HG02642 (cell line): ENCODE data around the gene APH1B.
"Not testable (repeated sequence)": the region's sequence is repeated elsewhere in the genome, so short reads cannot be mapped to it uniquely, and the experiment has no call there.

Source experiments
- ATAC-seq: cut with Tn5 transposase; IDR thresholded peaks from one replicate; pipeline ENCODE4 v1.9.1; 2021; ENCODE audit warnings: mild to moderate bottlenecking; ENCODE audit not compliant: unreplicated experiment, poor library complexity

The APH1B gene

DNA sequence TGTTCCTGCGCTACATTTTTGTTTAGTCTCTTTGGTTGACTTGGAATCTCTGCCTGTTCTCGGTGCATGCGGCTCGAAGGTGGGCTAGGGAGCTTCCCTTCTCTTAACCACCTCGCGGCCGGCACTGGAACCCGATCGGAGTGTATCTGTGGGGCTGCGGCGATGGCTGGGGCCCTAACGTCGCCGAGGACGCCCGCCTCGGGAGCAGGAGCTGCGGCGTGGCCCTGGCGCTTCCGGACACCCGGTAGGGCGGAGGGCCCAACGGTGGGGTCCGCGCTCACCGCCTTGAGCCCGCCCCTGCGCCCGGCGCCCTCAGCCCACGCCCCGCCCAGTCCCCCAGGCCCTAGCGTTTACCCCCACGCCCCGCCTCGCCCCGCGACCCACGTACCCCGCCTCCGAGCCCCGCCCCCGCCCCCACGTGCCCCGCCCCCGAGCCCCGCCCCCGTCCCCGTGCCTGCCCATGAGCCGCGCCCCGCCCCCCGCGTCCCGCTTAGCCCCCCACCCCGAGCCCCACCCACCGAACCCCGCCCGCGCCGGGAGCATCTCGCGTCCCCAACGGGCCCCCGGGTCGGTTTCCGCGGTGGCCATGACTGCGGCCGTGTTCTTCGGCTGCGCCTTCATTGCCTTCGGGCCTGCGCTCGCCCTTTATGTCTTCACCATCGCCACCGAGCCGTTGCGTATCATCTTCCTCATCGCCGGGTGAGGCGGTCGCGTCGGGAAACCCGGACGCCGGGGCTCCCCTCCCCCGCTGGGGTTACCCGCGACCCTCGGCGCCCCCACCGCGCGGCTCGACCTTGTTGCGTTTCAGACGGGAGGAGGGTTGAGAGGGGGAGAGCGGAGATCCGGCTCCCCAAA is at the start of gene APH1B:
APH1B (plus strand) TSS at position 568 of the 855 bp plus-strand sequence; CDS start at position 587, 19 bp downstream.
- peak; percentile 92 for ATAC-seq

DNA sequence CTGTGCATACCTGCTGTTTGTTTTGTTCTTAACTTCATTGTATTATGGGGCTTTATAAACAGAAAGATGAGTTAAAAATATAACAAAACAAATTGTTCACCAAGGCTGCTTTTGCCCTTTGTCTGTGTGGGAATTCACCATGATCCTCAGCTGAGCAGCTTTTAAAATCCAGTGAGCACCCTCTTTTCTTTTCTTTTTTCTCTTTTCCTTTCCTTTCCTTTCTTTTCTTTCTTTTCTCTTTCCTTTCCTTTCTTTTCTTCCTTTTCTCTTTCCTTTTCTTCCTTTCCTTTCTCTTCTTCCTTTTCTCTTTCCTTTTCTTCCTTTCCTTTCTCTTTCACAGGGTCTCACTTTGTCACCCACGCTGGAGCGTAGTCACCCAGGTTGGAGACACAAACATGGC is 49.7 kb upstream of the APH1B start:
- no peak for ATAC-seq

DNA sequence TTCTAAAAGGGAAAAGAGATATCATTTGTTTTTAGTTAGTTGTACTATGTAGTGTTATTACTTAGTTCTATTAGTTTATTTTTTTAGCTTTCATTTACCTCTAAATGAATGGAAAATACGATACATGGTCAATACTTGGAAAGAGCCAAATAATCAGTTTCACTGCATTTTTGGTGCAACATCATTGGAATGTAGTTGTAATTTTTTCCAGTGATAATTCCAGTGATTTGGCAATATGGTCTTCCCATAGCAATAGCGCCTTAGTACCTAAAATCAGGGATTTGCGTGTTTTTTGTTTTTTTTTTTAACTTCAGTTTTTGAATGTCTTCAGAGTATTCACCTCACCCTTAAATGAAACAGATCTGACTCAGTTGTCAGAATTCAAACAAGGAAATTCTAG is 46.2 kb upstream of the APH1B start:
- ATAC-seq = no peak

DNA sequence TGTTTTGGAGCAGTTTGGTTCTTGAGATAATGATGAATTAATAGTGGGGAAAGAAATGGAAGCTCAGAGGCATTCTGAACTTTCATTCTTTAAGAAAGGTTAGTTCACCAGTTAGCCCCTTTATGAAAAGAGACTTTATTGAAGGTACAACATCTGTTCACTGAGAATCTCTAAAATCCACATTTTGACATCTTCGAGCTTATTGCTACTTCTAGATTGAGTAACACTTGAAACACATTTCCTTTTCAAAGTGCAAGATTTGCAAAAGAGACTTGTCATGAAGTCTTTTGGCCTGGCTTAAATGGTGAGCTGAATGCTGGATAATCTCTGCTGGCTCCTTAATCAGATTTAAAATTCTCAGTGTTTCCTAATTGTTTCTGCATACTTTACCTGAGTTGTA is 45.7 kb upstream of the APH1B start:
- no peak for ATAC-seq

DNA sequence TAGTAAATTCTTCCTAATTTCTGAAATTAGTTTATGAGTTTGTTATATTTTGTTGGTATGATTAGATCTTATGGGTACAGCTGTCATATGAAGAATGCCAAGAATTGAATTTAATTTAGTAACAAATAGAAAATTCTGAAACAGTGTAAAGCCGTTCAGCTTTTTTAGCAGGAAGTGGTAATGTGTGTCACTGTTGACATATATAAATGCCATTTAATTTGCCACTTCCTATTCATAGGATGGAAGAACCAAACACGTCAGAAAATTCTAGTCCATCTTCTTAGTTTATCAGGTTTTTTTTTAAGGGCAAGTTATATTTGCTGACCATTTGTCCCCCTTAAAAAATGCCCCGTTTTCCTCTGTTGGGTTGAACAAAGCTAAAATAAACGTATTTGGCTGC is 45.0 kb upstream of the APH1B start:
- ATAC-seq = no peak

DNA sequence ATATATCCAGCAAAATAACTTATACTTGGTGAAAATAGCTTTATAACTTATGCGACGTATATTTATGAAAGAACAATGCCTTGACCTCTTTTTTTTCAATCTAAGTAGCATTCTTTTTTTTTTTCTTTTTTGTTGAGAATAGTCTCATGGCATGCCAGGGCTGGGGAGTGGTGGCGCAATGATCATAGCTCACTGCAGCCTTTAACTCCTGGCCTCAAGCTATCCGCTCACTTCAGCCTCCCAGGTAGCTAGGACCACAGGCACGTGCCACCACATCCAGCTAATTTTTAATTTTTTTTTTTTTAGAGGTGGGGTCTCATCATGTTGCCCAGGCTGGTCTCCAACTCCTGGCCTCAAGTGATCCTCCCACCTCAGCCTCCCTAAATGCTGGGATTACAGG is 44.5 kb upstream of the APH1B start:
- ATAC-seq = no peak

DNA sequence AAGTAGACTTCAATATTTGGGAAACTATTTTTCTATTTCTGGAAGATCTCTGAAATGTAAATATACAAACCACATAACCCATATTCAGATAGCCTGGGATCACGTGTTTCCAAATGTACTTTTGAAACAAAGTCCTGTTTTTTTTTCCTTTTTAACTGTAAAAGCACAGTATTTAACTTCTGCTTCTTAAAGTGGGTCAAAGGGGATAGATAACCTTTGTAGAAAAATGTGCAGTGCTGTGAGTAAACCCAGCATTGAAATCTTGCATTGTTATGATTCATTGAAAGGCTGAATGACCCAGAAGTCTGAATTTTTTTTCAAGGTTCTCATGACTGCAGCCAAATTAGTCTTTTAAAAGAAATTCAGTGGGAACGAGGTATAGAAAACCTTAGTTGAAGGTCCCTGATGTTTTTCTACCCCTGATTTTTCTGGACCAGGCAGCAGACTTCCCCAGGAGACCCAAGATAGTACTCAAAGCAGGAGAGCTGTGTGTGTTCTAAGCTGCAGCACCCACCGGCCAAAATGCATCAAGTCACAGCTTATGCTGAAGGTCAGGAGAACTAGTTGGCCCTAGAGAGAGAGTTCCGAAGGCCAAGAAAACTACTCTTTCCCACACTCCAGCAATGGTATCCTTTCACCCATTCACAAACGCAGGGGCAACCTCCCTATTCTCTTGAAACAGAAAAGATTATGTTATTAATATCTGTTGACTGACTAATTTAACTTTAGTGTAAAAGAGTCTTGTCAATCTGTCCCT is 43.6 kb upstream of the APH1B start:
- no peak for ATAC-seq

DNA sequence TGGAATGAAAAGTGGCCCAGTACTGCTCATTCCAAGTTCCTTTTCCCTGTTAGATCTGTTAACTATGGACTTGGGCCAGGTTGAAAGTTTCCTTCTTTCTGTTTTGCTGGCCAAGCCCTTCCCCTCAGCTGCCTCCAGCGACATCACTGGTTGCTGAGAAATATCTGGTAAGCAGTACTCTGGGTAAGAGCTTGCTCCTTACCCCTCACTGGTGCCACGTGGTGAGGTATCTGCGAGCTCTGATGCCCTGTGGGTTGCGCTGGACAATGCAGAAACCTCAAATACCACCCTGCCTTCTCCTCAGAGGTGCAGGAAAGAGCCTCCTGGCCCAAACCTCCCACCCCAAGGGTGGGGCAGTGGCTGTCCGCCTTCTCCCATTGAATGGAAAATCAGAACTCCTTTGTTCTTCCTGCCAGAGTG is 42.9 kb upstream of the APH1B start:
- ATAC-seq = no peak

DNA sequence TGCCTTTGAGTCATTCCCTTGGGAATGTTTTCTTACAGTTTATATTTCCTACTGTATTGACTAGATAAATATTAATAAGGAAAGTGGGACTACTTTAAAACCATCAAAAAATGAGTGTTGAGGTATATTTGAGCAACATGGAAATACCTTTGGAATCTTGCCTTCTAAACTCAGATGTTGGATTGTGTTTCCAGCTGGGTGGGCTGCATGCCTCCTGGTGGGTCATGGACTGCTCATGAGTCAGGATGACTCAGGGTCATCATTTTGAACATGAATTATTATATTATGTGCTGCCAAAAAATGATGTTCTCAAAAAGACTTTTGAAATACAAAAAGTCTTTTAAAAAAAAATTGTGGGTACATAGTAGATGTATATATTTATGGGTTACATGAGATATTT is 41.1 kb upstream of the APH1B start:
- ATAC-seq = no peak

DNA sequence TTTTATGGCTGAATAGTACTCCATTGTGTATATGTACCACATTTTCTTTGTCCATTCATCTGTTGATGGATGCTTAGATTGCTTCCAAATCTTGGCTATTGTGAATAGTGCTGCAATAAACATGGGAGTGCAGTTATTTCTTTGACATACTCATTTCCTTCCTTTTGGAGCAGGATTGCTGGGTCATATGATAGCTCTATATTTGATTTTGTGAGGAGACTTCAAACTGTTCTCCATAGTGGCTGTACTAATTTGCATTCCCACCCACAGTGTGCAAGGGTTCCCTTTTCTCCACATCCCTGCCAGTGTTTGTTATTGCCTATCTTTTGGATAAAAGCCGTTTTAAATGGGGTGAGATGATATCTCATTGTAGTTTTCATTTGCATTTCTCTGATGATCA is 40.3 kb upstream of the APH1B start:
- ATAC-seq = not testable (repeated sequence)

DNA sequence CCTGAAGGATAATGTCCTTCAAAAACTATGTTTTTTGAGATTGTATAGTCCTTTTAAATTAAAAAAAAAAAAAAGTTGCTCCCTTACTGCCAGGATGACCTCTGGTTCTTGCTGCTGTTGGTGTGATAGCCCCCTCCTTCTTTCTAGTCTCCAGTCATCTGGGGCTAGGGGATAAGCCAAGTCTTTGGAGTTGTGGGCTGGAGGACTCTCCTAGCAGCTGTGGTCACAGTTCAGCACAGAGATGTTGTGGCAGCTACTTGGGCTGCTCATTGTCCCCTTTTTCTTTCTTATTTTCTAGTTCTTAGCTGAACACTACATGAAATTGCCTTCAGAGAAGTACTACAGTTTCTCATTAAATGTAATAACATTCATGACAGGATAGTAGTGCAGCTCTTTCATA is 39.2 kb upstream of the APH1B start:
- no peak for ATAC-seq

DNA sequence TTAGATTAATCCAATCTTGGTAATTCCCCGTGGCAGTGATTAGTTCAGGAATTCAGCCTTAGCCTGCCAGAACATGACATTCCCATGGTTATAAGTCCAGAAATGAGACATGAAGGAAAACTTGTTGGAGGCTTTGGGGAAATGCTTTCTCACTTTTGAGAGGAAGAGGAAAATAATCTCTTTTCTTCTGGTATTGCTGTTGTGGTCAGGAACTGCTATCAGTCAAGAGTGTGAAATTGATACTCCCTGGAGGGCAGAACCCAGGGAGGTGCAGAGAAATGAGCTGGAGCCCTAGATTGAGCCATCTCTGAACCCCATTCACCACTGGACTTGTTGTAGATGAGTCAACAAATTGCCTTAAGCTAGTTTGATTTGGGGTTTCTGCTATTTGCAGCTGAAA is 38.6 kb upstream of the APH1B start:
- ATAC-seq = no peak

DNA sequence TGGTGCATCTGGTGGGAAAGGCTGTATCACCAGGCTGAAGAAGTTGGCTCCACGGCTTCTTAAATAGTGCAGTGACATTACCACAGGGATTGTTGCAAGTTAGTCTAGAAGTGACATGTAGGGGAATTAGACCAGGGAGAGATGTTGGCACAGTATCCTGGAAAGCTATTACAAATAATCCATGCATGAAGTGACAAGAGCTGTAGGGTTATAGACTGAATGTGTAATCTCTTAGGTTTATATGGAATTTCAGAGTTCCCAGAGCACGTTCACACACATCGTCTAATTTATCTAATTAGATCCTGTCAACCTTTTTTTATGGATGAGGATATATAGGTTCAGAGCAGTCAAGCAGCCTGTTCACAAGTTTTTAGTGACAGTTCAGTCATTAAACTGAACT is 37.3 kb upstream of the APH1B start:
- no peak for ATAC-seq

DNA sequence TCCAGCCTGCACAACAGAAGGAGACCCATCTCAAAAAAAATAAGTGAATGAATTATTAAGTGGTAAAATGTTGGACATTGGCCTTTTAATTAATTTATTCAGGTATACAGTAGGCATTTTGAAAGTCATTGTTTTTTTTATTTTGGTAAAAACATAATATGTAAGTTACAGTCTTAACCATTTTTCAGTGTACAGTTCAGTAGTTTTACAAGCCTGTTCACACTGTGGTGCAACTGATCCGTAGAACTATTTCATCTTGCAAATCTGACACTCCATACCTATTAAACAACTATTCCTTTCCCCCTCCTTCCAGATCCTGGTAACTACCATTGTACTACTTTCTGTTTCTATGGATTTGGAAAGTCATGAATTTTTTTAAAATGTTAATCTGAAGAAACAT is 36.1 kb upstream of the APH1B start:
- ATAC-seq = no peak

DNA sequence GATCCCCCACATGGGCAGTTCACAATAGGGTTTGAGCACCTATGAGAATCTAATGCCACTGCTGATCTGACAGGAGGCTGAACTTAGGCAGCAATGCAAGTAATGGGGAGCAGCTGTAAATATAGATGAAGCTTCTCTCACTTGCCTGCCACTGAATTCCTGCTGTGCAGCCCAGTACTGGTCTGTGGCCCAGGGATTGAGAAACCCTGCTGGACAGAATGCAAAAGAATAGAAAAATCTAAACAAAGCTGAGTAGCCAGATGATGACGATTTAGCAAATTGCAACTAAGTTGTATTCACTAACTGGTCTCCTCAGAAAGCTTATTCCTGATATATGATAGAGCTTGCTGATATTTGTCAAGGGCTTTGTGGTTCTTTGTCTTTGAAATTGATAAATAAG is 34.3 kb upstream of the APH1B start:
- no peak for ATAC-seq

DNA sequence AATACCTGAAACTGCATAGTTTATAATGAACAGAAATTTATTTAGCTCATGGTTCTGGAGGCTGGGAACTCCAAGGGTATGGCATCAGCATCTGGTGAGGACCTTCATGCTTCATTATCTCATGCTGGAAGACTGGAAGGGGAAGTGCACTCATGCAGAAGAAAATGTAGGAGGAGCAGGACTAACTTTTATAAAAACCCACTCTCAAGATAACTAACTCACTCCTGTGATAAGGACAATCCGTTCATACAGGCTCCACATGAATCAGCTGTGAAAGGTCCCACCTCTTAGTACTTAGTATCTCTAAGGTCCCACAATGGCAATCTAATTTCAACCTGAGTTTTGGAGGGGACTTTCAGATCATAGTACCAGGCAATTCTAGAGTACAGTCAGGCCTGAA is 33.6 kb upstream of the APH1B start:
- ATAC-seq = no peak

DNA sequence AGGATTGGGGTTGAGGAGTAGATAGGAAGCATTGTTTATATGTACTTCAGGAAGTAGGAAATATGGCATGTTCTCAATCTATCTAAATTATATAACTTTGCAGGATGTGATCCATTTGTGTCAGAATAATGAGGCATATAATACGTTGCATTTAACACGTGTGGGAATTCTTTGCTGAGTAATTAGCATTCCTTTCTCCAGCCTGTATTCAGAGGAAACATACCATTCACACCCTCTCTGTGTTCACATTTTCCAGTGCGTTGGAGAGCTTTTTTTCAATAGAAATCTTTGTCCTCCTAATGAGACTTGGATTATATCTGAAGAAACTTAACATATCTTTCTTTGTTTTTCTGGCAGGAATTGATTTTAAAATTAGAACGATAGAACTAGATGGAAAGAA is 33.0 kb upstream of the APH1B start:
- no peak for ATAC-seq

DNA sequence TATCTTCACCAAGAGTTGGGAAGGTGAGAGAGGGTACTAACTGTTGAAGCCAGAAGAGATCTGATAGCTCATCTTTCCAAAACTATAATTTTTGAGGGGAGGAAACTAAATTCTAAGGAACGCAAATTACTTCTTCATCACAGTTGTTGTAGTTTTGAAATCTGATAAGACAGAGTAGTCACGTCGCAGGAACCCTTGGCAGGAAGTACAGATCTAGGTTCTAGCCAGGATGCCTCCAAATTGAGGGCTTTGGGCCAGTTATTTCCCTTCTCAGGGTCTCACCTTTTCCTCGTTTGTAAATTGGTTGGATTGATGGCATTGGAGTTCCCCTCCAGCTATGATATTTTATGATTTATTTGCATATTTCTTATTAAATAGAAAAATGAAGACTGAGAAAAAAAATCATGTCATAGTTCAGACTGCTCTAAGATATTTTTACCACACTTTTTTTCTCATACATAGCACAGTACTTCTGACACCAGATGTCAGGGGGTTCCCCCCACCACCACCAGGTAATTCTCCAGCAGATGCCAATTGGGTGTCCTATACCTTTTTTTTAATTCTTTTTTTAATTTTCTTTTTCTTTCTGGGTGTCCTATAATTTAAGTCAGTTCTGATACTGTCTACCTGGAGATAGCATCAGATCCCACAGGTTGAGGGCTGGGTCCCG is 32.3 kb upstream of the APH1B start:
- ATAC-seq = no peak

DNA sequence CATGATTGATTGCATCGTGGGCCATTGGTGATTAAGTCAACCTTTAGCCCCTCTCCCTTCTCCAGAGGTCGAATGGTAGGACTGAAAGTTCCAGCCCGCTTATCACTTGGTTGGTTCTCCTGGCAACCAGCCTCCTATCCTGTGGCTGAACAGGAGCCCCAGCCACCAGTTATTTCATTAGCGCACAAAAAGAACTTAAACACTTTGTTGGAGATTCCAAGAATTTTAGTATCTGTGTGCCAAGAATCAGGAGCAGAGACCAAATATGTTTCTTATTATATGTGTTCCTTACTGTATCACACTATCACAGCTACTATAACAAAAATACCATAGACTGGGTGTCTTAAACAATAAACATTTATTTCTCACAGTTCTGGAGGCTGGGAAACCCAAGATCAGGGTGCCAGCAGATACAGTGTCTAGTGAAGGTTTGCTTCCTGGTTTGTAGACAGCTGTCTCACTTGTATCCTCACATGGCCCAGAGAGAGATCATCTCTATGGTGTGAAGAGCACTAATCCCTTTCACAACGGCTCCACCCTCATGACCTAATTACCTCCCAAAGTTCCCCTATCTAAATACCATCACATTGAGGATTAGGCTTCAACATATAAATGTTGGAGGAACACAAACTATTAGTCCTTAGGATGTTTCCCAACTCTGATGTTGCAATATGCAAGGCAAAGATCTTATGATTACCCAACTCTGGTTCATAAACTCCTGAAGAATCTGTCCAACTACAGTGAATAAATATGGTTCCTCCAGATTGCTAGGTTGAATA is 30.5 kb upstream of the APH1B start:
- ATAC-seq = no peak

DNA sequence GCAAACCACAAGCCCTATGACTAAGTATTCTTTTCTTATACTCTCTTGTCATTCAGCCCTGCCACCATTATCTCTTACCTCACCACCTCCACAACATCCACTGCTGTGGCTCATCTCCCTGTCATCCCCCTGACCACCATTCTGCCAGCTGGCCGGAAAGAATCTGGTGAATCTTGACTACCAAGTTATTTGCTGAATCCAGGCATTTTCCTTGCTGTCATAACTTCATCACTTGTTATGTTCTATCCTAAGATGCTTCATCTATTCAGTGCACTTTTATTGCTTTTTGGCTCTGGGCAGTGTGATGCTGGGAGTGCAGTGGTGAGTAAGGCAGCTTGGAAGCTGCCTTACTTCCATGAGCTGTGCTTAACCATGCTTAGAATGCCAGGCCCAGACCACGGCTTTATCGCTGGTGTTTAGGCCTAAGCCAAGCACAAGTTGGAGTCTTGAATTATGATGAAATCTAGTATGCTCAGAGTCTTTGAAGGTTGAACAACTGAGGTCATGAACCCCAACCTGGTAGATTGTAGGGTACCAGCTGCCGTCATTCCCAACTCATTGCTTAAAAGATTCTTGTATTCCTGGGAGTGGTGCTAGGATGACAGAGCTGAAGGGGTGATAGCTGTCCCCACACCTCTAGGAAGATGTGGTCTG is 27.0 kb upstream of the APH1B start:
- no peak for ATAC-seq
